K562 (cell line): ENCODE results near the gene HYOU1. TPM values are rescaled to one million over a fixed set of nuclear protein-coding genes. Genes with fewer than 3 reads are reported as not detected.
A peak's percentile ranks its signal among the peaks of the same experiment; 100 is the strongest.

Experiments used
- ATF1 ChIP-seq, 2 experiments: fragments of 450-650 bp in 1 of 2; IDR thresholded peaks; 2 replicates each; pipeline ENCODE4 v1.6.1; 2016; ENCODE audit warnings: missing compliant biosample characterization in 1 of 2, missing genetic modification characterization in 1 of 2
- BRD9 ChIP-seq: fragments of 450-650 bp; IDR thresholded peaks from 2 replicates; pipeline ENCODE4 v1.6.1; 2018; ENCODE audit warnings: low read depth; ENCODE audit not compliant: partially characterized antibody
- CCNT2 ChIP-seq: IDR thresholded peaks from 2 replicates; pipeline ENCODE4 v1.6.1; 2011; ENCODE audit warnings: borderline replicate concordance, low read depth, mild to moderate bottlenecking, moderate library complexity, mixed read lengths, low read length; ENCODE audit not compliant: insufficient read length; ENCODE audit errors: extremely low read depth
- ETS1 ChIP-seq: conservative IDR thresholded peaks from 2 replicates; pipeline ENCODE4 v1.6.1; 2011; ENCODE audit warnings: low read depth, mild to moderate bottlenecking, low read length; ENCODE audit not compliant: control insufficient read depth
- FOXP4 ChIP-seq: sonication (generic); formaldehyde crosslinking; IDR thresholded peaks from 2 replicates; pipeline ENCODE4 v1.8.0; 2022; ENCODE audit warnings: mild to moderate bottlenecking, missing genetic modification reagents, borderline replicate concordance
- HES1 ChIP-seq: fragments of 450-650 bp; IDR thresholded peaks from 2 replicates; pipeline ENCODE4 v1.6.1; 2016; ENCODE audit warnings: low read depth, mild to moderate bottlenecking, moderate library complexity
- HNRNPUL1 ChIP-seq: fragments of 200-400 bp; formaldehyde crosslinking; IDR thresholded peaks from 2 replicates; pipeline ENCODE4 v1.6.1; 2017; ENCODE audit warnings: low read length
- NFRKB ChIP-seq: fragments of 450-650 bp; IDR thresholded peaks from 2 replicates; pipeline ENCODE4 v1.6.1; 2016; ENCODE audit warnings: low read depth
- PML ChIP-seq: IDR thresholded peaks from 2 replicates; pipeline ENCODE4 v1.6.1; 2012; ENCODE audit warnings: low read length, inconsistent platforms
- POLR2AphosphoS2 ChIP-seq: IDR thresholded peaks from 2 replicates; pipeline ENCODE4 v1.6.1; 2012; ENCODE audit warnings: low read length, improper control_type of control experiment
- RBBP5 ChIP-seq: fragments of 200-600 bp; sonication (generic); IDR thresholded peaks from 2 replicates; pipeline ENCODE4 v1.6.1; 2012; ENCODE audit warnings: borderline replicate concordance, mild to moderate bottlenecking, low read length, control low read depth, inconsistent platforms; ENCODE audit not compliant: insufficient read depth, poor library complexity, severe bottlenecking
- RCOR1 ChIP-seq, 2 experiments: IDR thresholded peaks; 2 replicates each; pipeline ENCODE4 v1.6.1; 2012; ENCODE audit warnings: low read depth in 2 of 2, low read length in 2 of 2, borderline replicate concordance in 1 of 2, improper control_type of control experiment in 1 of 2
- SIX5 ChIP-seq, 2 experiments: IDR thresholded peaks; 2 replicates each; pipeline ENCODE4 v1.6.1; 2011; ENCODE audit warnings: low read length in 2 of 2, borderline replicate concordance in 1 of 2, low read depth in 1 of 2, mild to moderate bottlenecking in 1 of 2, moderate library complexity in 1 of 2; ENCODE audit not compliant: insufficient read depth in 1 of 2
- SMAD1 ChIP-seq: fragments of 150-350 bp; IDR thresholded peaks from 2 replicates; pipeline ENCODE4 v1.6.1; 2014; ENCODE audit warnings: low read length, low read depth; ENCODE audit not compliant: partially characterized antibody
- STAG1 ChIP-seq: sonication (generic); formaldehyde crosslinking; IDR thresholded peaks from 2 replicates; pipeline ENCODE4 v1.5.0; 2020; ENCODE audit warnings: missing genetic modification reagents, borderline replicate concordance
- SUPT5H ChIP-seq: fragments of 450-650 bp; IDR thresholded peaks from 2 replicates; pipeline ENCODE4 v1.6.1; 2016
- U2AF2 ChIP-seq: fragments of 200-400 bp; formaldehyde crosslinking; optimal IDR thresholded peaks from 2 replicates; pipeline ENCODE3; 2017; ENCODE audit warnings: low read depth, mild to moderate bottlenecking, low read length
- ZBTB43 ChIP-seq: sonication (generic); formaldehyde crosslinking; IDR thresholded peaks from 2 replicates; pipeline ENCODE4 v1.8.0; 2023; ENCODE audit warnings: mild to moderate bottlenecking, missing genetic modification reagents
- ZNF766 ChIP-seq: fragments of 200-800 bp; sonication (Bioruptor generic); conservative IDR thresholded peaks from 2 replicates; pipeline ENCODE4 v1.6.1; 2016; ENCODE audit warnings: missing genetic modification characterization, missing compliant biosample characterization
- polyA plus RNA-seq, 8 experiments: library from polyadenylated mRNA; depleted of rRNA in 4 of 8; stranded (reverse) in 5 of 8; unstranded in 3 of 8; fragments of >200 nt; fragmentation: Nextera tagmentation in 2 of 8; fragmentation: Illumina TruSeq in 1 of 8; extraction: Ambion mirVana in 2 of 8; extraction: Trizol in 1 of 8; gene quantifications; 2 replicates each; pipeline versions ENCODE4 v1.2.1 to v1.2.3, GENCODE V29; 2011 to 2014; ENCODE audit warnings: inconsistent platforms in 1 of 8, missing spikeins in 1 of 8
- total RNA-seq, 7 experiments: library from RNA; depleted of rRNA in 6 of 7; stranded (reverse); fragments of >200 nt in 6 of 7; fragmentation: Illumina TruSeq in 2 of 7; extraction: Trizol in 2 of 7; gene quantifications; 2 replicates each; pipeline versions ENCODE4 v1.2.1 to v1.2.3, GENCODE V29; 2011 to 2021; ENCODE audit warnings: low replicate concordance in 1 of 7
- TF ChIP-seq, protein P1 (sequence below): fragments of 450-650 bp; IDR thresholded peaks from 2 replicates; pipeline ENCODE4 v1.7.1; 2018; ENCODE audit warnings: mild to moderate bottlenecking, low read depth; ENCODE audit not compliant: partially characterized antibody

The HYOU1 gene
- total and polyA plus RNA-seq, 9 of the 15 experiments (the other 6 are each of a cell fraction or from before 2014, with no cell fraction given): 19.5 to 197 (median 128) TPM

DNA sequence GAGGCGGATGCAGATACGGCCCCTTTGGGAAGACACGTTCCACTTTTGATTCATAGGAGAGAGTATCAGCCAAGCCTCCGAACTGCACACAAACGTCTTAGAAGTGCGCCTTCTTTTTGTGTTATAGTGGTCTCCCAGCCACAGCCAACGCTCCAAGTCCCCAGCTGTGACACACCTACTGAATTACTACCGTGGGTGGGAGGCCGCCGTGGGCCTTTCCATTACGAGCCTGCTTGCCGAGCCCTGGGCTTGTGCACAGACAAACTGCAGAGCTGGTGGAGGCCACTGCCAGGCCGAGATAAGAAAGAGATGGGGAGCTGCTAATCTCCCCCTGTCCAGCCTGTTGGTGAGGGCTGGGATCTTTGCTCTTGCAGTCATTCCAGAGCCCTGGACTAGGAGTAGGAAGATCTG is 28.4 kb upstream of the HYOU1 start (continued):
- TF ChIP-seq NFRKB (peak; percentile 67; the same call in 1 of the 2 replicates), ATF1 (CRISPR knock-in tag; IDR thresholded peaks at IDR 0.05) (no peak), ATF1 (tag; IDR thresholded peaks at IDR 0.05) (no peak), RCOR1 (IDR thresholded peaks at IDR 0.05; ENCODE audit: borderline replicate concordance in 1 of 2, low read depth in 2 of 2, low read length in 2 of 2) (peak in 1 of 2 experiments; percentile 82; a peak in 3 of 4 replicates), ZBTB43 (no peak), PML (peak; percentile 89), RBBP5 (peak; percentile 40), ZNF766 (CRISPR knock-in tag) (0 out of 2 replicates have a peak, but pooled peaks have one; percentile 43), HNRNPUL1 (no peak), CCNT2 (peak; percentile 93), BRD9 (no peak), ETS1 (0 out of 2 replicates have a peak, but pooled peaks have one; percentile 46), POLR2AphosphoS2 (no peak), U2AF2 (no peak), HES1 (0 out of 2 replicates have a peak, but pooled peaks have one; percentile 20), STAG1 (no peak), SUPT5H (no peak), SIX5 (IDR thresholded peaks at IDR 0.05; ENCODE audit: borderline replicate concordance in 1 of 2, insufficient read depth in 1 of 2, low read depth in 1 of 2, low read length in 2 of 2) (no peak), FOXP4 (no peak), SMAD1 (peak; percentile 28)
- TF ChIP-seq, protein P1, sequence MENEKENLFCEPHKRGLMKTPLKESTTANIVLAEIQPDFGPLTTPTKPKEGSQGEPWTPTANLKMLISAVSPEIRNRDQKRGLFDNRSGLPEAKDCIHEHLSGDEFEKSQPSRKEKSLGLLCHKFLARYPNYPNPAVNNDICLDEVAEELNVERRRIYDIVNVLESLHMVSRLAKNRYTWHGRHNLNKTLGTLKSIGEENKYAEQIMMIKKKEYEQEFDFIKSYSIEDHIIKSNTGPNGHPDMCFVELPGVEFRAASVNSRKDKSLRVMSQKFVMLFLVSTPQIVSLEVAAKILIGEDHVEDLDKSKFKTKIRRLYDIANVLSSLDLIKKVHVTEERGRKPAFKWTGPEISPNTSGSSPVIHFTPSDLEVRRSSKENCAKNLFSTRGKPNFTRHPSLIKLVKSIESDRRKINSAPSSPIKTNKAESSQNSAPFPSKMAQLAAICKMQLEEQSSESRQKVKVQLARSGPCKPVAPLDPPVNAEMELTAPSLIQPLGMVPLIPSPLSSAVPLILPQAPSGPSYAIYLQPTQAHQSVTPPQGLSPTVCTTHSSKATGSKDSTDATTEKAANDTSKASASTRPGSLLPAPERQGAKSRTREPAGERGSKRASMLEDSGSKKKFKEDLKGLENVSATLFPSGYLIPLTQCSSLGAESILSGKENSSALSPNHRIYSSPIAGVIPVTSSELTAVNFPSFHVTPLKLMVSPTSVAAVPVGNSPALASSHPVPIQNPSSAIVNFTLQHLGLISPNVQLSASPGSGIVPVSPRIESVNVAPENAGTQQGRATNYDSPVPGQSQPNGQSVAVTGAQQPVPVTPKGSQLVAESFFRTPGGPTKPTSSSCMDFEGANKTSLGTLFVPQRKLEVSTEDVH: no peak
